ENCODE results near the gene CTDSP1. TPM values are rescaled to one million over a fixed set of nuclear protein-coding genes. Genes with fewer than 3 reads are reported as not detected.

Gene CTDSP1
- polyA plus RNA-seq, 1 experiment: 166 TPM

- Histone ChIP-seq H3K4me3 (ENCODE audit: low read depth, low read length) (no peak overlapping the region), H3K27me3 (ENCODE audit: control insufficient read depth, insufficient read depth, low read length) (no peaks in the 10 kb centered on the region), H3K36me3 (ENCODE audit: control insufficient read depth, insufficient read depth, low read length) (peaks cover 25% of the 10 kb centered on the region)
- ChIA-PET CTCF (interaction anchor here (1.2 to 1.4 kb wide), 3 partner anchors 64 to 256 kb away, joined by 4 read pairs; no protein-coding TSS in a partner anchor), POLR2A (no interaction called here)
- no peak for DNase-seq (ENCODE audit: low read depth)
- no peak for TF ChIP-seq CTCF (IDR thresholded peaks at IDR 0.05; ENCODE audit: insufficient read depth, low read depth, low read length)
Observed at GRCh38 chr2:218402491-218402901, 2.8 kb downstream of the CTDSP1 start.

- CTCF ChIA-PET: interaction anchor here (0.6 to 1.2 kb wide), 3 partner anchors 63 to 256 kb away, joined by 3 to 4 read pairs (median 4); no protein-coding TSS in a partner anchor
- H3K27me3 ChIP-seq (ENCODE audit: control insufficient read depth, insufficient read depth, low read length): no peaks in the 10 kb centered on the region
- peaks cover 25% of the 10 kb centered on the region for H3K36me3 ChIP-seq (ENCODE audit: control insufficient read depth, insufficient read depth, low read length)
- no peak overlapping the region for H3K4me3 ChIP-seq (ENCODE audit: low read depth, low read length)
- POLR2A ChIA-PET: no interaction called here
- TF ChIP-seq CTCF (IDR thresholded peaks at IDR 0.05; ENCODE audit: insufficient read depth, low read depth, low read length): no peak
- DNase-seq (ENCODE audit: low read depth): no peak
Observed at GRCh38 chr2:218402911-218403411, 3.3 kb downstream of the CTDSP1 start.

- Histone ChIP-seq H3K27me3 (ENCODE audit: control insufficient read depth, insufficient read depth, low read length) (no peaks in the 10 kb centered on the region), H3K36me3 (ENCODE audit: control insufficient read depth, insufficient read depth, low read length) (peaks cover 25% of the 10 kb centered on the region), H3K4me3 (ENCODE audit: low read depth, low read length) (no peak overlapping the region)
- POLR2A ChIA-PET: no interaction called here
- TF ChIP-seq CTCF (IDR thresholded peaks at IDR 0.05; ENCODE audit: insufficient read depth, low read depth, low read length): no peak
- no peak for DNase-seq (ENCODE audit: low read depth)
- CTCF ChIA-PET: interaction anchor here (0.6 kb wide), 1 partner anchor 198 kb away, joined by 3 read pairs; no protein-coding TSS in a partner anchor
Observed at GRCh38 chr2:218403810-218404209, 4.1 kb downstream of the CTDSP1 start.

- Histone ChIP-seq H3K27me3 (ENCODE audit: control insufficient read depth, insufficient read depth, low read length) (no peaks in the 10 kb centered on the region), H3K4me3 (ENCODE audit: low read depth, low read length) (no peak overlapping the region), H3K36me3 (ENCODE audit: control insufficient read depth, insufficient read depth, low read length) (peaks cover 25% of the 10 kb centered on the region)
- ChIA-PET CTCF (interaction anchor here (1.5 to 2.3 kb wide), 2 partner anchors 8 to 19 kb away, joined by 6 to 10 read pairs; no protein-coding TSS in a partner anchor), POLR2A (no interaction called here)
- TF ChIP-seq CTCF (IDR thresholded peaks at IDR 0.05; ENCODE audit: insufficient read depth, low read depth, low read length): no peak
- no peak for DNase-seq (ENCODE audit: low read depth)
Observed at GRCh38 chr2:218404351-218405085, 4.8 kb downstream of the CTDSP1 start.

GRCh38 chr2:218405086-218405745 lies 5.5 kb downstream of the CTDSP1 start:
- DNase-seq (ENCODE audit: low read depth): no peak
- H3K27me3 ChIP-seq (ENCODE audit: control insufficient read depth, insufficient read depth, low read length): no peaks in the 10 kb centered on the region
- peaks cover 25% of the 10 kb centered on the region for H3K36me3 ChIP-seq (ENCODE audit: control insufficient read depth, insufficient read depth, low read length)
- no peak overlapping the region for H3K4me3 ChIP-seq (ENCODE audit: low read depth, low read length)
- ChIA-PET CTCF (interaction anchor here (0.5 to 2.3 kb wide), 4 partner anchors 9 to 177 kb away, joined by 4 to 10 read pairs (median 5); no protein-coding TSS in a partner anchor), POLR2A (interaction anchor here (0.6 to 1.6 kb wide), 3 partner anchors 8 to 118 kb away, joined by 3 to 6 read pairs (median 3); no protein-coding TSS in a partner anchor)
- TF ChIP-seq CTCF (IDR thresholded peaks at IDR 0.05; ENCODE audit: insufficient read depth, low read depth, low read length): no peak

Measured in BJ (cell line).